WERI-Rb-1 (cell line): ENCODE measurements around the gene KLK10.
"Not testable (repeated sequence)": the region's sequence is repeated elsewhere in the genome, so short reads cannot be mapped to it uniquely, and the experiment has no call there.

ENCODE experiments used
- DNase-seq: peaks from one replicate; pipeline ENCODE4 v3.0.0-alpha.2; 2020
- H3K27ac ChIP-seq: fragments of 250-450 bp; sonication (Bioruptor Pico); 2 replicates; pipeline ENCODE4 v1.5.1; 2020; ENCODE audit warnings: mild to moderate bottlenecking, moderate library complexity
- H3K27me3 ChIP-seq: fragments of 250-450 bp; sonication (Bioruptor Pico); 2 replicates; pipeline ENCODE4 v1.5.1; 2021; ENCODE audit warnings: mild to moderate bottlenecking, low read depth, moderate library complexity; ENCODE audit not compliant: insufficient read depth, severe bottlenecking
- H3K36me3 ChIP-seq: fragments of 250-450 bp; sonication (Bioruptor Pico); 2 replicates; pipeline ENCODE4 v1.5.1; 2020; ENCODE audit warnings: mild to moderate bottlenecking, moderate library complexity
- H3K4me3 ChIP-seq: 2 replicates; pipeline ENCODE4 v1.5.1; 2011; ENCODE audit warnings: low read depth, mild to moderate bottlenecking, control low read depth, low read length
- H3K9me3 ChIP-seq: fragments of 250-450 bp; sonication (Bioruptor Pico); 2 replicates; pipeline ENCODE4 v1.5.1; 2021; ENCODE audit warnings: mild to moderate bottlenecking, moderate library complexity; ENCODE audit not compliant: severe bottlenecking
- CTCF ChIP-seq: IDR thresholded peaks from 2 replicates; pipeline ENCODE4 v1.5.1; 2011; ENCODE audit warnings: low read depth, mild to moderate bottlenecking, control low read depth, inconsistent platforms, low read length

KLK10 gene

GRCh38 chr19:50978772-50979390, 40.6 kb downstream of the KLK10 start:
- TF ChIP-seq CTCF: no peak
- Histone ChIP-seq H3K9me3 (peaks cover 2% of the 10 kb centered on the region), H3K27me3 (peaks cover 51% of the 10 kb centered on the region), H3K27ac (no peak overlapping the region), H3K4me3 (no peak overlapping the region), H3K36me3 (no peaks in the 10 kb centered on the region)
- DNase-seq: no peak

GRCh38 chr19:50977626-50978025, 41.9 kb downstream of the KLK10 start:
- Histone ChIP-seq H3K27me3 (peaks cover 60% of the 10 kb centered on the region), H3K36me3 (no peaks in the 10 kb centered on the region), H3K27ac (no peak overlapping the region), H3K9me3 (peaks cover 2% of the 10 kb centered on the region), H3K4me3 (no peak overlapping the region)
- no peak for DNase-seq
- no peak for TF ChIP-seq CTCF

- Histone ChIP-seq H3K9me3 (peaks cover 2% of the 10 kb centered on the region), H3K27me3 (peaks cover 70% of the 10 kb centered on the region), H3K4me3 (no peak overlapping the region), H3K27ac (no peak overlapping the region), H3K36me3 (no peaks in the 10 kb centered on the region)
- no peak for DNase-seq
- TF ChIP-seq CTCF: no peak
Measured at GRCh38 chr19:50975766-50976165, 43.7 kb downstream of the KLK10 start.

- no peak for TF ChIP-seq CTCF
- Histone ChIP-seq H3K27me3 (peaks cover 79% of the 10 kb centered on the region), H3K27ac (no peak overlapping the region), H3K4me3 (no peak overlapping the region), H3K9me3 (peaks cover 2% of the 10 kb centered on the region), H3K36me3 (no peaks in the 10 kb centered on the region)
- no peak for DNase-seq
Measured at GRCh38 chr19:50974702-50975556, 44.6 kb downstream of the KLK10 start.

GRCh38 chr19:50972795-50973376, 46.6 kb downstream of the KLK10 start:
- no peak for DNase-seq
- no peaks in the 10 kb centered on the region for H3K36me3 ChIP-seq
- TF ChIP-seq CTCF: no peak
- H3K4me3 ChIP-seq: no peak overlapping the region
- peaks cover 2% of the 10 kb centered on the region for H3K9me3 ChIP-seq
- H3K27me3 ChIP-seq: peaks cover 80% of the 10 kb centered on the region
- H3K27ac ChIP-seq: no peak overlapping the region

- H3K27ac ChIP-seq, DNase-seq, H3K36me3 ChIP-seq, H3K4me3 ChIP-seq, H3K9me3 ChIP-seq: not testable (repeated sequence)
- H3K27me3 ChIP-seq: peaks cover 86% of the 10 kb centered on the region
Measured at GRCh38 chr19:50969810-50970209, 49.7 kb downstream of the KLK10 start.
